SK-N-SH (cell line): ENCODE data around the gene NXNL2.

Experiments used
- CTCF ChIP-seq: fragments of 200-600 bp; sonication (generic); IDR thresholded peaks from 2 replicates; pipeline ENCODE4 v1.6.1; 2017; ENCODE audit warnings: antibody characterized with exemption, mild to moderate bottlenecking, moderate library complexity
- EZH2phosphoT487 ChIP-seq: fragments of 200-600 bp; sonication (generic); IDR thresholded peaks from 2 replicates; pipeline ENCODE4 v1.6.1; 2017; ENCODE audit warnings: low read depth, mixed run types, mild to moderate bottlenecking, antibody characterized with exemption, moderate library complexity, borderline replicate concordance
- JUND ChIP-seq: IDR thresholded peaks from 2 replicates; pipeline ENCODE4 v1.4.0; 2012
- MAX ChIP-seq: IDR thresholded peaks from 2 replicates; pipeline ENCODE4 v1.4.0; 2012; ENCODE audit warnings: low read depth
- USF2 ChIP-seq: fragments of 150-350 bp; IDR thresholded peaks from 2 replicates; pipeline ENCODE4 v1.6.1; 2017; ENCODE audit warnings: antibody characterized with exemption, low read length, low read depth, borderline replicate concordance
- ZBTB33 ChIP-seq: IDR thresholded peaks from 2 replicates; pipeline ENCODE4 v1.4.0; 2012; ENCODE audit warnings: low read depth, borderline replicate concordance

- no peak for TF ChIP-seq CTCF
- TF ChIP-seq ZBTB33 = no peak
- no peak for TF ChIP-seq EZH2phosphoT487
- TF ChIP-seq MAX = no peak
- no peak for TF ChIP-seq JUND
- no peak for TF ChIP-seq USF2
These were observed 39.8 kb upstream of the NXNL2 start for GRCh38 chr9:88494983-88495721.
